Neural crest cell (in vitro differentiated cells): Measurements from ENCODE around the gene OLFM4. TPM values are rescaled to one million over a fixed set of nuclear protein-coding genes. Genes with fewer than 3 reads are reported as not detected.
"Not testable (repeated sequence)": the region's sequence is repeated elsewhere in the genome, so short reads cannot be mapped to it uniquely, and the experiment has no call there.

Experiments
- DNase-seq: peaks from one replicate; pipeline ENCODE4 v3.0.0; 2021; ENCODE audit warnings: low read depth, mixed read lengths, low spot score
- H3K27ac Mint-ChIP-seq: one replicate; pipeline ENCODE4 v1.8.0; 2021; ENCODE audit warnings: mild to moderate bottlenecking, mixed read lengths; ENCODE audit not compliant: unreplicated experiment
- H3K27me3 Mint-ChIP-seq: 2 replicates; pipeline ENCODE4 v1.8.0; 2021; ENCODE audit warnings: low read depth, mild to moderate bottlenecking, mixed read lengths
- H3K36me3 Mint-ChIP-seq: 2 replicates; pipeline ENCODE4 v1.8.0; 2021; ENCODE audit warnings: low read depth, mild to moderate bottlenecking, mixed read lengths
- H3K4me1 Mint-ChIP-seq: 2 replicates; pipeline ENCODE4 v1.8.0; 2021; ENCODE audit warnings: mixed read lengths
- H3K4me3 Mint-ChIP-seq: one replicate; pipeline ENCODE4 v1.8.0; 2021; ENCODE audit warnings: mild to moderate bottlenecking, mixed read lengths
- H3K9me3 Mint-ChIP-seq: 2 replicates; pipeline ENCODE4 v1.8.0; 2021; ENCODE audit warnings: mixed read lengths
- CTCF ChIP-seq: fragments of 200-600 bp; sonication (generic); conservative IDR thresholded peaks from 2 replicates; pipeline ENCODE4 v1.5.0; 2021; ENCODE audit warnings: antibody characterized with exemption, mild to moderate bottlenecking
- total RNA-seq: library from RNA; stranded (reverse); gene quantifications from 2 replicates; pipeline ENCODE4 v1.2.1, GENCODE V29; 2021

The OLFM4 gene
- total RNA-seq, 1 donor from 2014 or later: not detected

GRCh38 chr13:53007872-53008271 lies 20.7 kb upstream of the OLFM4 start:
- no peak overlapping the region for H3K4me3 Mint-ChIP-seq
- H3K27me3 Mint-ChIP-seq: no peaks in the 10 kb centered on the region
- no peak for TF ChIP-seq CTCF
- H3K27ac Mint-ChIP-seq: no peak overlapping the region
- DNase-seq: no peak
- H3K9me3 Mint-ChIP-seq: no peaks in the 10 kb centered on the region
- no peaks in the 10 kb centered on the region for H3K4me1 Mint-ChIP-seq
- no peaks in the 10 kb centered on the region for H3K36me3 Mint-ChIP-seq

DNA sequence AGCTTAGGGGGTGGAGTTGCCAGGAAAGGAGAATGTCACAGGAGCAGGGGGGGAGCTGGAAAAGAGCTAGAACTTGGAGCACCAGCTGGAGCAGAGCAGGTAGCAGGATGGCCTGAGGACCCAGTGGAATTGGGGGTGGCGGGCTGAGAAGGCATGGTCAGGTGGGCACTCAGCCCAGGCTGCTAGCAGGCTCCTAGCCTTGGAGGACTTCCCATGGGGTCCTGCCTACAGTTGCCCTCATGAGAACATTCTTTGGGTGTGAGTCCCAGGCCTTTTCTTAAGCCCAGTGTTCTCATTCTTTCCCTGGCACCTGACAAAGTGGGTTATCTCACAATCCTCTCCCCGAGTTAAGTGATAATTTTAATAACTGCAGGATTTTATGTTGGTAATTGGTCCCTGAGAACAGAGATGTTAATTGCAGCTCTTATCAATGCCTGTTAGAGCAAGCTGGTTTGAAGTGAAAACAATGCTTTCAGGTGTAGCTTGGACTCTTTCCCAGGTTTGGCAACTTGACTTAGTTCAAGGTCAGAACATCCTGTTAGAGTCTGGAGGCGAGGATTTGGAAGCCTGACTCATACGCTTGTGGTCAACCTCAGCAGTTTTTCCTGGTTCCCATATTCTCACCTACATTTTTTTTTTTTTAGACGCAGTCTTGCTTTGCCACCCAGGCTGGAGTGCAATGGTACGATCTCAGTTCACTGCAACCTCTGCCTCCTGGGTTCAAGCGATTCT lies 18.1 kb upstream of the OLFM4 start:
- no peaks in the 10 kb centered on the region for H3K27me3 Mint-ChIP-seq
- peaks cover 5% of the 10 kb centered on the region for H3K4me1 Mint-ChIP-seq
- no peak overlapping the region for H3K27ac Mint-ChIP-seq
- H3K9me3 Mint-ChIP-seq: no peaks in the 10 kb centered on the region
- H3K36me3 Mint-ChIP-seq: no peaks in the 10 kb centered on the region
- no peak for DNase-seq
- H3K4me3 Mint-ChIP-seq: no peak overlapping the region
- no peak for TF ChIP-seq CTCF

GRCh38 chr13:53012707-53013106 lies 15.9 kb upstream of the OLFM4 start:
- H3K36me3 Mint-ChIP-seq: no peaks in the 10 kb centered on the region

GRCh38 chr13:53013113-53013512 lies 15.5 kb upstream of the OLFM4 start:
- DNase-seq: no peak
- Mint-ChIP-seq H3K9me3 (peaks cover 2% of the 10 kb centered on the region), H3K36me3 (no peaks in the 10 kb centered on the region), H3K4me3 (no peak overlapping the region), H3K4me1 (peaks cover 5% of the 10 kb centered on the region), H3K27ac (no peak overlapping the region), H3K27me3 (no peaks in the 10 kb centered on the region)
- TF ChIP-seq CTCF: no peak

More at GRCh38 chr13:53012707-53013106, 15.9 kb upstream of the OLFM4 start:
- H3K27ac Mint-ChIP-seq: no peak overlapping the region
- peaks cover 2% of the 10 kb centered on the region for H3K9me3 Mint-ChIP-seq
- H3K4me1 Mint-ChIP-seq: peaks cover 5% of the 10 kb centered on the region
- no peak overlapping the region for H3K4me3 Mint-ChIP-seq
- no peaks in the 10 kb centered on the region for H3K27me3 Mint-ChIP-seq
- no peak for DNase-seq
- no peak for TF ChIP-seq CTCF

- not testable (repeated sequence) for H3K27ac Mint-ChIP-seq, H3K36me3 Mint-ChIP-seq, DNase-seq, H3K4me3 Mint-ChIP-seq, H3K4me1 Mint-ChIP-seq, H3K9me3 Mint-ChIP-seq, H3K27me3 Mint-ChIP-seq
These were observed 14.6 kb upstream of the OLFM4 start for GRCh38 chr13:53014018-53014417.
